Measurements from ENCODE around the gene SUGT1. TPM values are rescaled to one million over a fixed set of nuclear protein-coding genes. Genes with fewer than 3 reads are reported as not detected.
A peak's percentile ranks its signal among the peaks of the same experiment; 100 is the strongest.

SUGT1 gene
- total RNA-seq, 1 donor from 2014 or later, result 24.1 TPM

- TF ChIP-seq POLR2A (IDR thresholded peaks at IDR 0.05), result no peak
- no peak for TF ChIP-seq CTCF (IDR thresholded peaks at IDR 0.05)
- TF ChIP-seq POLR2AphosphoS5 (IDR thresholded peaks at IDR 0.05; ENCODE audit: insufficient read depth in 1 of 2, low read depth in 1 of 2), result no peak
- Histone ChIP-seq H3K27me3 (no peaks in the 10 kb centered on the region), H3K27ac (no peak overlapping the region), H3K36me3 (peaks cover 0 to 40% of the 10 kb centered on the region in 2 donors), H3K4me1 (peaks cover 30% of the 10 kb centered on the region), H3K9me3 (no peaks in the 10 kb centered on the region), H3K4me3 (no peak overlapping the region)
- intact Hi-C loops (cut with DNase I), result no loop called here
- no peak for DNase-seq (ENCODE audit: extremely low spot score in 2 of 2)
Observed at GRCh38 chr13:52659340-52659739, 6.7 kb downstream of the SUGT1 start.

- no peaks in the 10 kb centered on the region for H3K9me3 ChIP-seq
- TF ChIP-seq CTCF (IDR thresholded peaks at IDR 0.05) (no peak), POLR2A (IDR thresholded peaks at IDR 0.05) (no peak), POLR2AphosphoS5 (IDR thresholded peaks at IDR 0.05; ENCODE audit: insufficient read depth in 1 of 2, low read depth in 1 of 2) (no peak)
- H3K27me3 ChIP-seq, result no peaks in the 10 kb centered on the region
- H3K27ac ChIP-seq, result no peak overlapping the region
- H3K4me3 ChIP-seq, result no peak overlapping the region
- H3K4me1 ChIP-seq, result no peaks in the 10 kb centered on the region
- peaks cover 0 to 66% of the 10 kb centered on the region in 2 donors for H3K36me3 ChIP-seq
- no peak for DNase-seq (ENCODE audit: extremely low spot score in 2 of 2)
- intact Hi-C loops (cut with DNase I), result no loop called here
Observed at GRCh38 chr13:52664272-52664671, 11.6 kb downstream of the SUGT1 start.

- TF ChIP-seq CTCF (IDR thresholded peaks at IDR 0.05) (peak in 2 of 3 experiments; percentile 13 to 17), POLR2AphosphoS5 (IDR thresholded peaks at IDR 0.05; ENCODE audit: insufficient read depth in 1 of 2, low read depth in 1 of 2) (no peak)
- no peaks in the 10 kb centered on the region for H3K27me3 ChIP-seq
- peaks cover 0 to 62% of the 10 kb centered on the region in 2 donors for H3K36me3 ChIP-seq
- H3K9me3 ChIP-seq, result no peaks in the 10 kb centered on the region
- DNase-seq (ENCODE audit: extremely low spot score in 2 of 2), result no peak
- H3K27ac ChIP-seq, result no peak overlapping the region
- no peak overlapping the region for H3K4me3 ChIP-seq
- intact Hi-C loops (cut with DNase I), result no loop called here
- H3K4me1 ChIP-seq, result no peaks in the 10 kb centered on the region
Observed at GRCh38 chr13:52665325-52665724, 12.7 kb downstream of the SUGT1 start.

- no peak for DNase-seq (ENCODE audit: extremely low spot score in 2 of 2)
- H3K4me3 ChIP-seq, result no peak overlapping the region
- intact Hi-C loops (cut with DNase I), result no loop called here
- no peaks in the 10 kb centered on the region for H3K4me1 ChIP-seq
- TF ChIP-seq POLR2AphosphoS5 (IDR thresholded peaks at IDR 0.05; ENCODE audit: insufficient read depth in 1 of 2, low read depth in 1 of 2) (no peak), CTCF (IDR thresholded peaks at IDR 0.05) (no peak), POLR2A (IDR thresholded peaks at IDR 0.05) (no peak)
- no peak overlapping the region for H3K27ac ChIP-seq
- H3K36me3 ChIP-seq, result peaks cover 0 to 26% of the 10 kb centered on the region in 2 donors
- H3K9me3 ChIP-seq, result no peaks in the 10 kb centered on the region
- H3K27me3 ChIP-seq, result no peaks in the 10 kb centered on the region
Observed at GRCh38 chr13:52669677-52670076, 17.0 kb downstream of the SUGT1 start.

GRCh38 chr13:52670726-52671125 is 18.1 kb downstream of the SUGT1 start:
- Histone ChIP-seq H3K36me3 (peaks cover 0 to 22% of the 10 kb centered on the region in 2 donors), H3K9me3 (no peaks in the 10 kb centered on the region), H3K4me3 (no peak overlapping the region), H3K27me3 (no peaks in the 10 kb centered on the region), H3K27ac (no peak overlapping the region), H3K4me1 (no peaks in the 10 kb centered on the region)
- TF ChIP-seq CTCF (IDR thresholded peaks at IDR 0.05) (no peak), POLR2AphosphoS5 (IDR thresholded peaks at IDR 0.05; ENCODE audit: insufficient read depth in 1 of 2, low read depth in 1 of 2) (no peak), POLR2A (IDR thresholded peaks at IDR 0.05) (no peak)
- intact Hi-C loops (cut with DNase I), result no loop called here
- DNase-seq (ENCODE audit: extremely low spot score in 2 of 2), result no peak

Data from vagina (tissue), 2 donors.